ENCODE measurements around the gene HS1BP3. TPM values are rescaled to one million over a fixed set of nuclear protein-coding genes. Genes with fewer than 3 reads are reported as not detected.

Gene HS1BP3
- total RNA-seq, 3 donors from 2014 or later (not counting 1 experiment from before 2014, with no cell fraction given), result 17.4 to 25.7 (median 22.8) TPM

- Mint-ChIP-seq H3K27ac (no peak overlapping the region), H3K27me3 (ENCODE audit: low read depth in 2 of 2) (no peaks in the 10 kb centered on the region), H3K4me3 (no peak overlapping the region), H3K36me3 (no peaks in the 10 kb centered on the region), H3K4me1 (peaks cover 12 to 13% of the 10 kb centered on the region in 2 donors), H3K9me3 (no peaks in the 10 kb centered on the region)
- ATAC-seq (no peak), DNase-seq (no peak)
- WGBS (ENCODE audit: insufficient coverage), result 100% methylated on average over 2 of the region's 2 CpGs
- Histone ChIP-seq H3K27ac (ENCODE audit: low read length) (no peak overlapping the region), H3K27me3 (ENCODE audit: control insufficient read depth, insufficient read depth, low read length) (no peaks in the 10 kb centered on the region), H3K4me3 (ENCODE audit: low read length) (no peak overlapping the region), H3K9me3 (ENCODE audit: control insufficient read depth, insufficient read depth, low read length) (no peaks in the 10 kb centered on the region), H3K4me1 (ENCODE audit: control insufficient read depth, insufficient read depth, low read length) (no peaks in the 10 kb centered on the region), H3K36me3 (ENCODE audit: control insufficient read depth, insufficient read depth, low read length) (peaks cover 2% of the 10 kb centered on the region)
- intact Hi-C loops (cut with micrococcal nuclease), result no loop called here
- no peak for TF ChIP-seq CTCF (IDR thresholded peaks at IDR 0.05)
Measured at GRCh38 chr2:20696366-20696765, 45.5 kb upstream of the HS1BP3 start.

- Histone ChIP-seq H3K36me3 (ENCODE audit: control insufficient read depth, insufficient read depth, low read length) (peaks cover 2% of the 10 kb centered on the region), H3K27me3 (ENCODE audit: control insufficient read depth, insufficient read depth, low read length) (no peaks in the 10 kb centered on the region), H3K27ac (ENCODE audit: low read length) (no peak overlapping the region), H3K9me3 (ENCODE audit: control insufficient read depth, insufficient read depth, low read length) (no peaks in the 10 kb centered on the region), H3K4me3 (ENCODE audit: low read length) (no peak overlapping the region), H3K4me1 (ENCODE audit: control insufficient read depth, insufficient read depth, low read length) (no peaks in the 10 kb centered on the region)
- no peak for ATAC-seq
- H3K4me1 Mint-ChIP-seq, result peaks cover 0 to 2% of the 10 kb centered on the region in 2 donors
- no peaks in the 10 kb centered on the region for H3K27me3 Mint-ChIP-seq (ENCODE audit: low read depth in 2 of 2)
- WGBS (ENCODE audit: insufficient coverage), result 94% methylated on average over 2 of the region's 3 CpGs
- TF ChIP-seq CTCF (IDR thresholded peaks at IDR 0.05), result no peak
- intact Hi-C loops (cut with micrococcal nuclease), result no loop called here
- no peak overlapping the region for H3K27ac Mint-ChIP-seq
- no peak overlapping the region for H3K4me3 Mint-ChIP-seq
- no peaks in the 10 kb centered on the region for H3K9me3 Mint-ChIP-seq
- DNase-seq, result no peak
- no peaks in the 10 kb centered on the region for H3K36me3 Mint-ChIP-seq
Measured at GRCh38 chr2:20693317-20693716, 42.4 kb upstream of the HS1BP3 start.

DNA sequence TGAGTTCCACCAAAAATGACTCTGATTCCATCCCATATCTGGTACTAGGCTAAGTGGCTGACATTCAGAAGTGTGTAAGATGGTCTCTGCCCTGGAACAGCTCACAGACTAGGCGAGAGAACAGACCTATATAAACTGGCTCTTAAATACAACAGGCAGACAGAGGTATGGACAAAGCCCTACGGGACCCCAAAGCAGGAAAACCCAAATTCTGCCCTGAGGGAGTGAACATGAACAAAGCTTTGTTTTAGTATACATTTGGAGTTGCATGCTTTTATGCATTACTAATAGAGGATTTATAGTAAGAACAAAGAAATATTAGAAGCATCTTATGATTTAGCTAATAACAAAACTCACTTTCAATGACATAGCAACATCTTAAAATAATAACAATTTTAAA is 41.2 kb upstream of the HS1BP3 start:
- no peaks in the 10 kb centered on the region for H3K27me3 Mint-ChIP-seq (ENCODE audit: low read depth in 2 of 2)
- DNase-seq (no peak), ATAC-seq (no peak)
- no peak overlapping the region for H3K4me3 Mint-ChIP-seq
- Histone ChIP-seq H3K27me3 (ENCODE audit: control insufficient read depth, insufficient read depth, low read length) (no peaks in the 10 kb centered on the region), H3K36me3 (ENCODE audit: control insufficient read depth, insufficient read depth, low read length) (peaks cover 3% of the 10 kb centered on the region), H3K9me3 (ENCODE audit: control insufficient read depth, insufficient read depth, low read length) (no peaks in the 10 kb centered on the region), H3K4me1 (ENCODE audit: control insufficient read depth, insufficient read depth, low read length) (no peaks in the 10 kb centered on the region), H3K4me3 (ENCODE audit: low read length) (no peak overlapping the region), H3K27ac (ENCODE audit: low read length) (no peak overlapping the region)
- intact Hi-C loops (cut with micrococcal nuclease), result no loop called here
- 100% methylated on average over 1 of the region's 2 CpGs for WGBS (ENCODE audit: insufficient coverage)
- TF ChIP-seq CTCF (IDR thresholded peaks at IDR 0.05), result no peak
- peaks cover 0 to 7% of the 10 kb centered on the region in 2 donors for H3K4me1 Mint-ChIP-seq
- no peaks in the 10 kb centered on the region for H3K9me3 Mint-ChIP-seq
- H3K36me3 Mint-ChIP-seq, result peaks cover 6% of the 10 kb centered on the region
- H3K27ac Mint-ChIP-seq, result no peak overlapping the region

DNA sequence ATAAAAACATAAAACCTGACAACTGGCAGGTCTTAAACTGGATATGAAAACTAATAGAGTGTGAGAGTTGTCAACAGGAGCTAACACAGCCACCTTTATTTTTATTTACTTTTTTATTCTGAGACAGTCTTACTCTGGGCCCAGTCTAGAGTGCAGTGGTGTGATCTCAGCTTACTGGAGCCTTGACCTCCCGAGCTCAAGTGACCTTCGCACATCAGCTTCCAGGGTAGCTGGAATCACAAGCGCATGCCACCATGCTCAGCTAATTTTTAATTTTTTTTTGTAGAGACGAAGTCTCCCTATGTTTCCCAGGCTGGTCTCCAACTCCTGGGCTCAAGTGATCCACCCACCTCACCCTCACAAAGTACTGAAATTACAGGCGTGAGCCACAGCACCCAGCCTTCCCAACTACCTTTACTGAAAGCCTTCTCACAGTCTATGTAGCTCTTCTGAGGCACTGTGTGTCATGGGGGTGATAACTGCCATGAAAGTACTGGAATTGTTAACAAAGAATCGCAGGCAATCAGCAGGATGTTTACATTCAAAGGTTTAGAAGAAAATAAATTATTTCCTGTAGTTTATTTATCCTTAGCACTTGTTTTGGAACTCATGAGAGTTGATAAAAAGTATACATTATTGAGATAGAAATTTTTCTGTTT is 40.3 kb upstream of the HS1BP3 start:
- H3K9me3 ChIP-seq (ENCODE audit: control insufficient read depth, insufficient read depth, low read length), result no peaks in the 10 kb centered on the region
- DNase-seq, result no peak
- H3K27me3 ChIP-seq (ENCODE audit: control insufficient read depth, insufficient read depth, low read length), result no peaks in the 10 kb centered on the region
- intact Hi-C loops (cut with micrococcal nuclease), result no loop called here
- Mint-ChIP-seq H3K4me3 (no peak overlapping the region), H3K4me1 (peaks cover 0 to 7% of the 10 kb centered on the region in 2 donors), H3K27me3 (ENCODE audit: low read depth in 2 of 2) (no peaks in the 10 kb centered on the region), H3K27ac (no peak overlapping the region), H3K9me3 (no peaks in the 10 kb centered on the region), H3K36me3 (peaks cover 10% of the 10 kb centered on the region)
- no peak for ATAC-seq
- H3K4me1 ChIP-seq (ENCODE audit: control insufficient read depth, insufficient read depth, low read length), result no peaks in the 10 kb centered on the region
- H3K36me3 ChIP-seq (ENCODE audit: control insufficient read depth, insufficient read depth, low read length), result peaks cover 9% of the 10 kb centered on the region
- no peak for TF ChIP-seq CTCF (IDR thresholded peaks at IDR 0.05)
- no peak overlapping the region for H3K4me3 ChIP-seq (ENCODE audit: low read length)
- over 99% methylated on average over 6 of the region's 6 CpGs for WGBS (ENCODE audit: insufficient coverage)
- H3K27ac ChIP-seq (ENCODE audit: low read length), result no peak overlapping the region

All from natural killer cell (primary cell).